HG02798 (cell line): ENCODE measurements around the gene TOMM40L.
"Not testable (repeated sequence)": the region's sequence is repeated elsewhere in the genome, so short reads cannot be mapped to it uniquely, and the experiment has no call there.

Source experiments
- ATAC-seq: cut with Tn5 transposase; IDR thresholded peaks from one replicate; pipeline ENCODE4 v1.9.1; 2021; ENCODE audit warnings: mild to moderate bottlenecking; ENCODE audit not compliant: unreplicated experiment, poor library complexity

Gene TOMM40L

DNA sequence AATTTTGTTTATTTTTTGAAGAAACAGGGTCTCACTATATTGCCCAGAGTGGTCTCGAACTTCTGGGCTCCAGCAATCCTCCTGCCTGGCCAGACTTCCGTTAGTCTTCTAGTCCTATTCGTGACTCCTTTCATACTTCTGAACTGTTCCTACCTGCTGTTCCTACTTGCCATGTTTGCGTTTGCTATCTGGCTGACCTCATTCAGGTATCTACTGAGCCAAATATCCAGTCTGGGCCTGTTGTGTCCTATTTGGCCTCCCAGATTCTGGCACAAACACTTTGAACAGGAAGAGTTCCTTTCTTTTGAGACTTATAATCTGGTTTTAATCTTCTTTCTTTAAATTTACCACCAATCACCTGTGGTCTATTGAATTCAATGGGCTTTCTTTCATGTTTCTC lies 19.0 kb downstream of the TOMM40L start:
- no peak for ATAC-seq

DNA sequence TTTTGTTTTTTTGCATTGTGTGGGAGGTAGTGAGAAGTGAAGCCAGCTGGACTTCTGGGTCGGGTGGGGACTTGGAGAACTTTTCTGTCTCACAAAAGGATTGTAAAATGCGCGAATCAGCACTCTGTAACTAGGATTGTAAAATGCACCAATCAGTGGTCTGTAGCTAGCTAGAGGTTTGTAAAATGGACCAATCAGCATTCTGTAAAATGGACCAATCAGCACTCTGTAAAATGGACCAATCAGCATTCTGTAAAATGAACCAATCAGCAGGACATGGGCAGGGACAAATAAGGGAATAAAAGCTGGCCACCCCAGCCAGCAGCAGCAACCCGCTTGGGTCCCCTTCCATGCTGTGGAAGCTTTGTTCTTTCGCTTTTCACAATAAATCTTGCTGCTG lies 24.2 kb downstream of the TOMM40L start:
- not testable (repeated sequence) for ATAC-seq

DNA sequence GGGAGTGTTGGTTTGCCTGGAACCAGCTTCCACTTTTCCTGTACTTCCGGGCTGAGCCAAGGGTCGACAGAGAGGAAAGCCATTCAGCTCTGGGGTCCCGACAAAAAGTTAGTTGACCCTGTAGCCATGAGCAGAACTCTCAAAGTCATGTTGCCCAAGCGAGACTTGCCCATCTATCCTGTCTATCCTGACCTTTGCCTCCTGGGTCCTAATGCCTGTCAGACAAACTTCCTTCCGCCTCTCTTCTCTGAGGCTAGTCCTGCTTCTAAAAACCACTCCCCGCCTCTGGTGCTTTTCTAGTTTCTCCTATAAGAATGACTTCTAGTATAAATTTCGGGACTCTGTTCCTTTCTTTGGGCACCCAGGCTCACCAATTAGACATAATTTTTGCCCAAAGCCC lies 25.0 kb downstream of the TOMM40L start:
- ATAC-seq, result no peak

DNA sequence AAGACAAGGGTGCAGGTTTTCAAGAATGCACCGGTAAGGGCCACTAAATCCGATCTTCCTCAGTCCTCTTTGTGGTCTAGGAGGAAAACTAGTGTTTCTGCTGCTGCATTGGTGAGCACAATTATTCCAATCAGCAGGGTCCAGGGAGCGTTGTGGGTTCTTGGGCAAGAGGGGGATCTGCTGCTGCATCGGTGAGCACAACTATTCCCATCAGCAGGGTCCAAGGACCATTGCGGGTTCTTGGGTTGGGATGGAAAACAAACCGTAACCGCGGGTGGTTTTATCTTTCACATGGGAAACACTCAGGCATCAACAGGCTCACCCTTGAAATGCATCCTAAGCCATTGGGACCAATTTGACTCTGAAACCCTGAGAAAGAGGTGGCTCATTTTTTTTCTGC lies 25.7 kb downstream of the TOMM40L start:
- ATAC-seq, result no peak

DNA sequence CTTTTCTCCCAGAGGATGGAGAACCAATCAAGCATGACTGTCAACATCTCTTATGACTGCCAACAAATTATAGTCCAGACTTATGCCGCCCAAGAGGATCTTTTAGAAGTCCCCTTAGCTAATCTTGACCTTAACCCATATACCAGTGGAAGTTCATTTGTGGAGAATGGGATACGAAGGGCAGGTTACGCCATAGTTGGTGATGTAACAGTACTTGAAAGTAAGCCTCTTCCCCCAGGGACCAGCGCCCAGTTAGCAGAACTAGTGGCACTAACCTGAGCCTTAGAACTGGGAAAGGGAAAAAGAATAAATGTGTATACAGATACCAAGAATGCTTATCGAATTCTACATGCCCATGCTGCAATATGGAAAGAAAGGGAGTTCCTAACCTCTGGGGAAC lies 29.4 kb downstream of the TOMM40L start:
- not testable (repeated sequence) for ATAC-seq

DNA sequence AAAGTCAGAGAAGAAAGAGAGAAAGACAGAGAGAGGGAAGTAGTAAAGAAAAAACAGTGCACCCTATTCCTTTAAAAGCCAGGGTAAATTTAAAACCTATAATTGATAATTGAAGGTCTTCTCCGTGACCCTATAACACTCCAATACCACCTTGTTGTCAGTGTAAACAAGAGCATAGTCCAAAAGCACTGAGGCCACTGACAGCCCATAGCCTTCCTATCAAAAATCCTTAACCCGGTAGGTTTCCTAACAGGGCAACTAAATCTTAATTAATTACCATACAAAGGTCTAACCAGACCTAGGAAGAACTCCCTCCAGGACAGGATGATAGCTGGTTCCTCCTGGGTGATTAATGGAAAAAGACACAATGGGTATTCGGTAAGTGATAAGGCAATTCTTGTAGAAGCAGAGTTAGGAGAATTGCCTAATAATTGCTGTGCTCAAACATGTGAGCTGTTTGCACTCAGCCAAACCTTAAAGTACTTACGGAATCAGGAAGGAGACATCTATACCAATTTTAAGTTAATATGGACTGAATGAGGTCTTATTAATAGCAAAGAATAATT lies 30.2 kb downstream of the TOMM40L start:
- ATAC-seq, result not testable (repeated sequence)

DNA sequence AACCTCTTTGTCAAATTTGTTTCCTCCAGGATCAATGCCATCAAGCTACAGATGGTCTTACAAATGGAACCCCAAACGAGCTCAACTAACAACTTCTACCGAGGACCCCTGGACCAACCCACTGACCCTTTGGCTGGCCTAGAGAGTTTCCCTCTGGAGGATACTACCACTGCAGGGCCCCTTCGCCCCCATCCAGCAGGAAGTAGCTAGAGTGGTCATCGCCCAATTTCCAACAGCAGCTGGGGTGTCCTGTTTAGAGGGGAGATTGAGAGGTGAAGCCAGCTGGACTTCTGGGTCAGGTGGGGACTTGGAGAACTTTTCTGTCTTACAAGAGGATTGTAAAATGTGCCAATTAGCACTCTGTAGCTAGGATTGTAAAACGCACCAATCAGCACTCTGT lies 31.2 kb downstream of the TOMM40L start:
- ATAC-seq, result not testable (repeated sequence)

DNA sequence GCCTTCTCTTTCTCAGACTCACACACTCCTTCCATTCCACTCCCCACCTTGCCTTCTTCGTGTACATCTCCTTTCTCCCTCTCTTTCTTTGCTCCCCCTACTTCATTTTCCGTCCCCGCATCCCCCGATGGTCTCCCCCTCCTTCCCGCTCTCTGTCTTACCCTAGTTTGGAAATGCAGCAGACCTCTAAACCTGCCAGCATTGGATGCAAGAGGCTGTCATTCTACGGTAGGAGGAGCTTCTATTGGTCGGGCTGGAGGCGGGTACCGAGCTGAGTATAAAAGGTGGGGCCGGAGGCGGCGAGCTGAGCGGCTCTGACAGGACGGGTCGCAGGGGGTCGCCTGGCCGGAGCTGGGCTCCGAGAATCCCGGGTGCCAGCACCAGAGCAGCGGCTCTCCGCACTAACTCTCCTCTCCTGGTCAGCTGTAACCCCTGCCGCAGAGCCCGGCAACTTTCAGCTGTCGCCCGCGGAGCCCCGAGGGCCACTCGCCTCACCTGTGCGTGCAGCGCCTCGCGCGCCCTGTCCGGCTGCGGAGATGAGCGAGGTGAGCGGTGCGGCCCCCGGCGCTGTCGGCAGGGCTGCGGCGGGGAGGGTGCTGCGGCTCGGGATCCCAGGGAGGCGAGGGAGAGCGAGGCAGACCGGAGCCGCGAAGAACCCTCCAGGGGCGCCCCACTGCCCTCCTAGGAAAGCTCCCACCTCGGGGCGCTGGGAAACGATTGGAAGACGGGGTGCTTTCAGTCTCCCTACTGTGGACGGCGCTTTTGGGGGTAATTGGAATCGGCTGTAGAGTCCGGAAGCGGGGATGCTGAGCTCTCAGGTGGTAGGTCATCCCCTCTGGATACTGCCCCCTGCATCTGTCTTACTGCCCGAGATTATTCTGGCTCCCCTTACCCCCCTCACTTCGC lies 32.8 kb downstream of the TOMM40L start, which contains the start of gene PCP4L1:
Gene PCP4L1 (plus strand): TSS at position 307 of the 906 bp plus-strand sequence. CDS start 230 bp downstream, at position 537.
- peak; percentile 57 for ATAC-seq

DNA sequence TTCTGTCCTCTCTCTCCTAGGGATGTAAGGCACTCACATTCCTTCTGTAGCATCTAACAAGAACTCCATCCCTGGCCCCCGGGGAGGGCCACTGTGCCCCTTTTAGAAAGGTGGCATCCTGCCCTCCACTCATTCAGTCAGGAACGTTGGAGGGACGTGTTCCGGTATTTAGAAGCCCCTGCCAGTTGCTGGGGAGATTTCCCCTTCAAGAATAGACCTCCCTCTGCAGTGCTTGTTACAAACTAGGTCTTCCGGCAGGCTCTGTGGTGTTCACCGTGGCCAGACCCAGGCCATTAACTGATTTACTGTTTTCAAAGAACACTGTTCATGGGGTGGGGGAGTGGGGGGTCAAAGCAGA lies 33.5 kb downstream of the TOMM40L start:
- ATAC-seq, result no peak

DNA sequence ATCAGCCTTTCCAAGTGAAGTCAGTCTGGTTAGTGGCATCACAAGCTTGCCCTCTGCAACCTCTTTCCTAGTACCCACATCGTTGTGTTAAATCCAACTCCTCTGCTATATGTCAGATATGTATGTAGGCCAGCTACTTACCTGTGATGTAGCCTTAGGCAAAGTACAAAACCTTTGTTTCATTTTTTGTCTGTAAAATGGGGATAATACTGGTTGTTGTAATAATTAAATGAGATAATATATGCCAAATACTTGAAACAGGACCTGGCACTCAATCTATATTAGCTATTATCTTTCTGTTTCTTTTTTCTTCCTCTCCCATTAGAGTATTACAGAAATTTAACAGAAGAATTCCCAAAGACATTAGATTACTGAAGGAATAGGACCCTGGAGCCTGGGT lies 33.9 kb downstream of the TOMM40L start:
- no peak for ATAC-seq

DNA sequence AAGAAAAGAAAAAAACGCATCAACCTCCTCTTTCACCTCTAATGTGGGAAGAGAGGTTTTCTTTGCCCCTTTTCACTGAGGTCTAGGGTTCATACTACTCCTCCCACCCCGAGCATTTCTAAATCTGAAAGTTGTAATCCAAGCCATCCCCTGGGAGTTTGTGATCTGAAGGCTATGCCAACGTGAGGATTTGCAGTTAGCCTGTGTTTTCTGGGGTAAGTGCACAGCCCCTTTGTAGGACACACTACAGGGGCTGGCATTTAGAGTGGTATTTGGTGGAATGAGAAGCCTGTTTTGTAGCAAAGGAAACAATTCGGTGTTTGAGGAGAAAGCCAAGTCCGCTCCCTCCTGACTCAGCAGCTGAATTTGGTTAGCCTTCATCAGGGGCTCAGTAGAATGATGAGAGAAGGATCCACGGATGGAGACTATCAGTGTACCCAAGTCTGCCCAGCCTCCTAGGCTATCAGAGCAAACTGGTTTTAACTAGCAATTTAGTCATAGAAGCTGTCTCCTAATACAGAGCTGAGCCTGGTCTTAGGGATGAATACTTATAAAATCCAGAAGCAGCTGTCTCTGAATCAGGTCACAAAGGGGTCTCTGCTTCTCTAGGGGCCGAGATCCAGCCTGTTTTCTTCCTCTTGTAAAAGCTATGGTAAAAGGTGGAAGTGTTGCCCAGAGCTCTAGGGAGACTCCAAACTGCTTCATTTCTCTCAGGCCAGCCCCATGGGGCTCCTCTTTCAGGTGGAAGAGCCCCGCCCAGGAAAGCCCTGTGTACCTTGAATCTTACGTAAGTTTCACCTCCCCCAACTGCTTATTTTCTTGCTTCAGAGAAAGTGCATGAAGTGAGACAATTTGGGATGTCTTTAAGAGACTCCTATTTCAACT lies 34.8 kb downstream of the TOMM40L start:
- ATAC-seq, result no peak

DNA sequence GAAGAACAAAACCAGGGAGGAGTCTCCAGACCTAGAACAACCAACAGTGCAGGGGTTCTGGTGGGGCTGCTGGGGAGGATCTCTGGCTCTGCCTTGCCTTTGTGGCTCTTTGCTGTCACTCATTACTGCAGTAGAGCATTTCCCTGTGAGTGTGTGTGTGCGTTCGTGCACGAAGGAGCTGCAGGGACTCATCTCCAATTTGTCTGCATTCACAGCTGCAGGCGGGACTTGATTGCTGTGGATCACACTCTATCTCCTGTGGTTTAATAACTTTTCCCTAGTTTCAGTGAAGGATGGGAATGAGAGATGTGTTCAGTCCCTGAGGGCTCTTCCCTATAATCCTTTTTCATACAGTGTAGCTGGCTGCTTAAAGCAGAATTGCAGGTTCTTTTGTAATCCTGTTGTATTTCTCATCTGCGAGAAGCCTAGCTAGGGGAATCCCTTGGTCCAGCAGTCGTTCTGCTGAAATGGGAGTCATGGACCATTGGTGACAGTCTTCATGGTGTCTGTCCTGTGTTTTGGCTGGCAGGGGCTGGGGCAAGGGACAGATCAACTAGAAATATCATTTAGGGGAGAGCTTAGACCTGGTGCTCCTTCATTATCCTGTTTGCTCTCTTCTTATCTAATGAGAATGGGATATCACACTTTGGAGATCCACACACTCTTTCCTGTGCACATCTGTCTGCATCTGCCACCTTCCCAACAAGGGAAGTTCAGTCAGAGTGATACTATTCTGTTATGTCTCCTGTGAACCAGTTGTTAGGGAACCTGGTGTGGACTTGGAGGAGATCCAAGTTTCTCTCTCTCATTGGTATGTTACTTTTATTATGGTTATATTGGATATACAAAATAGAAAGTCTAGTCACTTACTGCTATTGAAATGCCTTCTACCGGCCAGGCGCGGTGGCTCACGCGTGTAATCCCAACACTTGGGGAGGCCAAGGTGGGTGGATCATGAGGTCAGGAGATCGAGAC lies 35.7 kb downstream of the TOMM40L start:
- ATAC-seq, result no peak

DNA sequence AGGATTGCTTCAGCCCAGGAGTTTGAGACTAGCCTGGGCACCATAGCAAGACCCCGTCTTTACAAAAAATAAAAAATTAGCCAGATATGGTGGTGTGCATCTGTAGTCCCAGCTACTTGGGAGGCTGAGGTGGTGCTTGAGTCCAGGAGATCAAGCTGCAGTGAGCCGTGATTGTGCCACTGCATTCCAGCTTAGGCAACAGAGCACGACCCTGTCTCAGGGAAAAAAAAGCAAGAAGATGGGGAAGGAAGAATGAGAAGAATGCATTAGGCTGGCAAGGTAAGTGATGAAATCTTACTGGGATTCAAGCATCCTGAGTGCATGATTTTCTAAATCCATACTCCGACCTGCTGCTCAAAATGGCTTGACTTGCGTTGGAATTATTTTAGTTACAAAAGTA lies 39.4 kb downstream of the TOMM40L start:
- no peak for ATAC-seq

DNA sequence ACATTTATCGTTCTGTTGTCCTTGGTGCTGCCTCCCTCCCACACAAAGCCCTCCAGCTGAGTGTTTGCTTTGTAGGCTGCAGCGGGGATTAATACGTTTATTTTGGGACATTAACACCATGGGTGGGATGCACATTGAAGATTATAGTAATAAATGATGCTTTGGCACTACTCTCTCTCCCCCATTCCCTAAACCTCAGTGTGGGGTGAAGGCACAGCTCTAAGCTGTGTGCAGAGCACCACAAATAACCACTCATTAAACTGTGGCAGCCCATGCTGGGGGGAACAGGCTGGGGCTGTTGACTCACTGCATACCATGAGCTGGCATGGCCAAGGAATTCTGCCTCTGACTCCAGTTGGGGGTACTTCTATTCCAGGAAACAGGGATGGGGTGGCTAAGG lies 40.3 kb downstream of the TOMM40L start:
- ATAC-seq, result no peak

DNA sequence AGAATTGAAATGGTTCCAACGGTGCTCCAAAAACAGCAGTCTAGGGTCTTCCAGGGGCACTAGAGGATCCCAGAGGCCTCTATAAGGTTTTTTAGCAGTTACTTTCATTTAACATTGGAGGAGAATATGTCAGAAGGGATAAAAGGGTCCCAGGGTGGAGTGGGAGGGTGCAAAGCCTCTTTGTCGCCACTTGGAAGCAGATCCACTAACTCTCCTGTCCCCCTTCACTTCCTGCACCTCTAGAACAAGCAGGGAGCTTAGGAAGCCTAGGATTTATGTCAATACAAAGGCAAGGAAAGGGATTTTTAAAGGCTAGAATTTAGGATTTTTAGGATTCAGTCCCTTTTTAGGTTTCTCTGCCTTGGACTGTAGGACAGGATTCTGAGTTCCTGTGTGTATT lies 41.0 kb downstream of the TOMM40L start:
- ATAC-seq, result no peak

DNA sequence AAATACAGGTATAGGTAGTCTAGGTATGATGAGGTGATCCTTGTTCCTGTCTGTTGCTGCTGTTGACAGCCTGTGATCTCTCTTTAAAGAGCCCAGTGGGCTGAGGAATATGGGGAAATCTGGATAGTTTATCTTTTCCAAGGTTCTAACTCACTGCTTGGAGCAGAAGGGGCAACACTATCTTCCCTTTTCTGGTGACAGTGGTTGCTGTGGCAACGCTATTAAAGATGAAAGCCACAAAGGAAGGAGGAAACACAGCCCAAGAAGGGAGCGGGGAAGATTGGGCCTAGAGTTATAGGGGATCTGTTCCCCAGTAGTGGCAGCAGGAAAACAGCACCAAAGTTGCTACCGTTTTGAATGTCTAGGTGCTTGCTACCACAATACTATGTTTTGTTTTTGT lies 41.5 kb downstream of the TOMM40L start:
- ATAC-seq, result no peak

DNA sequence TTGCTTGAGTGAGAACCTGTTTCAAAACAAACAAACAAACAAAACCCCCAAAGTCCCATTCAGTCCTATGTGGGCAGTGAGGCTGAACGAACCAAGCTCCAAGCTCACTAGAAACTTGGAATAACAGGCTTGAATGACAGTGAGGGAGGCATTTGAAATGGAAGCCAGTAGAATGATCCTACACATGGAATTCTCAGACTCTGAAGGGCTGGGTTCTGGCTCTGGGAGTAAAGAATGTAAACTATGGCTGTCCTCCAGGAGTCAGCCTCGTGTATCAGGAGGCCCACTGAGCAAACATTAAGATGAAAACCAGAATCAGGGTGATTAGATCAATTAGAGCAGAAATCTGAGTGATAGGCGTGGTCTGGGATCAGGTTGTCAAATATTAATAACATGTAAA lies 47.5 kb downstream of the TOMM40L start:
- no peak for ATAC-seq

DNA sequence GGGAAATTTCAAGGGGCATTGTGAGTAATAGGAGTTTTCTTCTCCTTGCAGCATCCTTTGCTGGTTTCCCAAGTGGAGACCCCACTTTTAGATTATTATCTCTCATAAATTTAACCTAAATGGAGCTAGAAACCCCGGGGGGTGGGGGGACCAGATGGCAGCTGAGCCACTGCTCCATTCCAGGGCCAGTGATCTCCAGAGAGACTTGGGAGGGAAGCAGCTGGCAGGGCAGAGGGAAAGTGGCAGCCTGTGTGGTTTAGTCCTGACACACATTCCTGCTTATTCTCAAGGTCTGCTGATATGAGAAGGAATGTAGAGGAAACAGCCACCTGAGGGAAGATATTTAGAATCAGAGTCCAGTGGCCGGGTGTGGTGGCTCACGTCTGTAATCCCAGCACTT lies 49.0 kb downstream of the TOMM40L start:
- ATAC-seq, result no peak
